LNCAP (cell line): Measurements from ENCODE around the gene C4orf50.

Experiments
- CTCF ChIP-seq: fragments of 450-650 bp; IDR thresholded peaks from 2 replicates; pipeline ENCODE4 v1.5.1; 2017; ENCODE audit warnings: mild to moderate bottlenecking

Gene C4orf50

GRCh38 chr4:5962416-5962815, 55.8 kb downstream of the C4orf50 start:
- TF ChIP-seq CTCF: no peak

- no peak for TF ChIP-seq CTCF
Measured at GRCh38 chr4:5960252-5960880, 57.9 kb downstream of the C4orf50 start.

GRCh38 chr4:5959211-5959982, 58.8 kb downstream of the C4orf50 start:
- TF ChIP-seq CTCF: no peak

GRCh38 chr4:5958199-5958735, 60.0 kb downstream of the C4orf50 start:
- TF ChIP-seq CTCF: no peak

- no peak for TF ChIP-seq CTCF
Measured at GRCh38 chr4:5957076-5957475, 61.2 kb downstream of the C4orf50 start.

- no peak for TF ChIP-seq CTCF
Measured at GRCh38 chr4:5956285-5957021, 61.8 kb downstream of the C4orf50 start.

- TF ChIP-seq CTCF: no peak
Measured at GRCh38 chr4:5955856-5956255, 62.4 kb downstream of the C4orf50 start.
